GM19397 (cell line): Measurements from ENCODE around the gene KIF11.
"Not testable (repeated sequence)": the region's sequence is repeated elsewhere in the genome, so short reads cannot be mapped to it uniquely, and the experiment has no call there.

Experiments used
- ATAC-seq: cut with Tn5 transposase; IDR thresholded peaks from one replicate; pipeline ENCODE4 v1.9.1; 2021; ENCODE audit warnings: mild to moderate bottlenecking, moderate library complexity; ENCODE audit not compliant: unreplicated experiment

Gene KIF11

GRCh38 chr10:92590623-92591549 lies 2.0 kb upstream of the KIF11 start:
- peak; percentile 6 for ATAC-seq

- ATAC-seq = peak; percentile 78
Observed at GRCh38 chr10:92591550-92592022, 1.3 kb upstream of the KIF11 start.

GRCh38 chr10:92593619-92594588 lies 974 bp downstream of the KIF11 start:
- no peak for ATAC-seq

GRCh38 chr10:92595505-92595904 lies 2.6 kb downstream of the KIF11 start:
- no peak for ATAC-seq

- no peak for ATAC-seq
Observed at GRCh38 chr10:92598321-92598720, 5.4 kb downstream of the KIF11 start.

DNA sequence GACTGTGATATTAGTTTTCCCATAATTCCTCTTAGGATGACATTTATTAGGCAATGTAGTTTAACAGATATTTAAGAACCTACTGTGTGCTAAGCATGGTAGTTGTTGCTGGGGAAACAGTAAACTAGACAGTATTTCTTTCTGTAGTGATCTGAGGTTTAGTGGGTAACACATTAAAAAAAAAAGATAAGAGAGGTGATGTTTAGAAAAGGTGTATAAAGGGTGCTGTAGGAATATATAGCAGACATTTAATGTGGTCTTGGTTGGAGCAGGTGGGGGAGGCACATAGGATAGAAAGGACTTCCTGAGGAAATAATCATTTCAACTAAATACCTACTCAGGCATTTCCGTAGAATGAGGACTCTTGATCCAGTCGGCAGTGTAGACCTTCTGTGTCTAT lies 11.9 kb downstream of the KIF11 start:
- no peak for ATAC-seq

- no peak for ATAC-seq
Observed at GRCh38 chr10:92615515-92615914, 22.6 kb downstream of the KIF11 start.

DNA sequence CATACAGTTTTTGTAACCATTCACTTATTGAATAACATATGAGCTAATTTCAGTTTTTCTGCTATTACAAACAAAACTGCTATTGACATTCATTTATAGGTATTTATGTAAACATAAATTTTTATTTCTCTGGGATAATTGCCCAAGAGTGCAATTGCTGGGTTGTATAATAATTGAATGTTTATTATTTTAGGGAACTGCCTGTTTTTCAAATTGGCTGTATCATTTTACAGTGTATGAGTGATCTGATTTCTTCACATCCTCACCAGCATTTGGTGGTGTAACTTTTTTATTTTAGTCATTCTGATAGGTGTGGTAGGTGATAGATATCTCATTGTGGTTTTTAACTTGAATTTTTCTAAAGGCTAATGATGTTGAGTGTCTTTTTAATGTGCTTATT lies 26.4 kb downstream of the KIF11 start:
- no peak for ATAC-seq

GRCh38 chr10:92627845-92628480 lies 35.0 kb downstream of the KIF11 start:
- no peak for ATAC-seq

DNA sequence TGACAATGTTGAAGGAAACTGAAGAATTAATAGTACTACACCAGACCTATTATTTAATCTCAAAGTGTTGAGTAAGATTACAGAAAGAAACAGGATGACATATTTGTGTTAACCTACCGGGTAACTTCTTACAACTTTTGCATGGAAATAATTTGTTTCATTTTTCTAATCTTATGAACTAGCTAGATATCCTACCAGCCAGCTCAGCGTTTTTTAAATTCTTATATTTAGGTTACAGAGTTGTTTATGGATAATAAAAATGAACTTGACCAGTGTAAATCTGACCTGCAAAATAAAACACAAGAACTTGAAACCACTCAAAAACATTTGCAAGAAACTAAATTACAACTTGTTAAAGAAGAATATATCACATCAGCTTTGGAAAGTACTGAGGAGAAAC lies 37.0 kb downstream of the KIF11 start:
- ATAC-seq = no peak

- ATAC-seq = no peak
Observed at GRCh38 chr10:92638037-92638436, 45.1 kb downstream of the KIF11 start.

- no peak for ATAC-seq
Observed at GRCh38 chr10:92640107-92640506, 47.2 kb downstream of the KIF11 start.

DNA sequence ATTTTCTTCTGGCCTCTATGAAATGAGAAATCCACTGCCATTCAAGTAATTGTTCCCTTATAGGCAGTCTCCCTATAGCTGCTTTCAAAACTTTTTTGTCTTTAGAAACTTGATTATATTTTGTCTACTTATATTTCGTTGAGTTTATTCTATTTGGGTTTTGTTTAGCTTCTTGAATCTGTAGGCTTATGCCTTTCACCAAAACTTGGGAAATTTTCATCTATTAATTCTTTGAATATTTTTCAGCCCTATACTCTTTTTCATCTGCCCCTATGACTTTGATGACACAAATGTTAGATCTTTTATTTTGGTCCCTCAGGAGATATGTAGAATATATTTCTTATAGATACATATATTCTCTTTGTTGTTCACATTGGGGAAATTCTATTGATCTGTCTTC lies 48.6 kb downstream of the KIF11 start:
- ATAC-seq = no peak

- ATAC-seq = no peak
Observed at GRCh38 chr10:92644921-92645320, 52.0 kb downstream of the KIF11 start.

- ATAC-seq = not testable (repeated sequence)
Observed at GRCh38 chr10:92650864-92651263, 57.9 kb downstream of the KIF11 start.

DNA sequence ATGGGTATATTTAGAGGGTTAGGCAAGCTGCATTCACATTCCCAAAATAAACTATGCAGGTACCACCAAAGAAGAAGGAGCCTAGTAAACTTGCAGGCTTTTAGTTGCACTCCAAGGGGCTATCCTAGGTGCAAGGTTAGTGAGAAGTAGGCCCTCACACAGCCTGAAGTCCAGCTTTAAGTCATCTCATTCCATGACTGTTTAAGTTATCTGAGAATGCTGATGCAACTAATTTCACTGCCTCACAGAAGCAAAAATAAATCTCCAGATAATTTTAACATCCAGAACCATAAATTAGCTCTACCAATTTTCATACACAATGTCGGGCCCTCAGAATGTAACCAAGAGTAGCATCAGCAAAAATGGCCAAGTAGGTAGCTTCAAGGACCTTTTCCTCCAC lies 62.5 kb downstream of the KIF11 start:
- ATAC-seq = no peak

GRCh38 chr10:92656266-92656961 lies 63.5 kb downstream of the KIF11 start:
- ATAC-seq = no peak

DNA sequence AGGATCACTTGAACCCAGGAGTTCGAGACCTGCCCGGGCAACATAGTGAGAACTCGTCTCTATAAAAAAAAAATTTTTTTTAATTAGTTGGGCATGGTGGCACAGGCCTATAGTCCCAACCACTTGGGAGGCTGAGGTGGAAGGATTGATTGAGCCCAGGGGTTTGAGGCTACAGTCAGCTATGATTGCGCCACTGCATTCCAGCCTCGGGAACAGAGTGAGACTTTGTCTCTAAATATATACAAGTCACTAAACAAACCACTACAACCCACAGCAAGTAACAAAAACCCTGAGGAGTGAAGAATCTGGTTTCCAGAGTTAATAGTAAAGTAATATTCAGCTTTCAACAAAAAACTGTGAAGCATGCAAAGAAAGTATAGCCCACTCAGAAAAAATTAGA lies 64.1 kb downstream of the KIF11 start:
- ATAC-seq = no peak

DNA sequence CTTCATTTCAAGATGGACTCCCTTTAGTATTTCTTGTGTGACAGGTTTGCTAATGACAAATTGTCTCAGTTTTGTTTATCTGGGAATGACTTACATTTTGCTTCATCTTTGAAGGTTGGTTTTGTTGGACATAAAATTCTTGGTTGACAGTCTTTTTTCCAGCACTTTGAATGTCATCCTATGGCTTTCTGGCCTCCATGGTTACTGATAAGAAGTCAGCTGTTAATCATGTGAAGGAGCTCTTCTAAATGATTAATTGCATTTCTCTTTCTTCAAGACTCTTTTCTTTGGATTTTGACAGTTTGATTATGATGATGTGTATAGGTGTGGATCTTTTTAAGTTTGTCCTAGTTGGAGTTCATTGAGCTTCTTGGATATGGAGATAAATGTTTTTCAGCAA lies 69.9 kb downstream of the KIF11 start:
- ATAC-seq = no peak

GRCh38 chr10:92664322-92664721 lies 71.4 kb downstream of the KIF11 start:
- ATAC-seq = no peak
